HG03571 (cell line): ENCODE results near the gene PARP8.
"Not testable (repeated sequence)": the region's sequence is repeated elsewhere in the genome, so short reads cannot be mapped to it uniquely, and the experiment has no call there.

Source experiments
- ATAC-seq: cut with Tn5 transposase; IDR thresholded peaks from one replicate; pipeline ENCODE4 v1.9.1; 2021; ENCODE audit not compliant: unreplicated experiment

The PARP8 gene

GRCh38 chr5:50766967-50767366 lies 100.5 kb downstream of the PARP8 start:
- ATAC-seq = no peak

- no peak for ATAC-seq
These were observed 101.2 kb downstream of the PARP8 start for GRCh38 chr5:50767588-50767987.

GRCh38 chr5:50768634-50769033 lies 102.2 kb downstream of the PARP8 start:
- no peak for ATAC-seq

DNA sequence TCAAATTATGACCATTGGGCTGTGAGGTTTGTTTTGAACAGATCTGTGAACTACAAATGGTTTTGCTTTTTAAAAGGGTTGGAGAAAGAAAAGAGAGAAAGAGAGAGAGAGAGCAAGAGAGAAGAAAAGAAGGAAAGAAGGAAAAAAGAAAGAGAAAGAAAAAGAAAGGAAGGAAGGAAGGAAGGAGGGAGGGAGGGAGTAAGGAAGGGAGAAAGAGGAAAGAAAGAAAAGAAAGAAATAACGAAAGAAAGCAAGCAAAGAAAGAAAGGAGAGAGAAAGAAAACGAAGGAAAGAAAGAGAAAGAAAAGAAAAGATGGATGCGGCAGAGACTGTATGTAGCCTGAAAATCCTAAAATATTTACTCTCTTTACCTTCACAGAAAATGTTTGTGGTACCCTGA lies 104.0 kb downstream of the PARP8 start:
- ATAC-seq = no peak

DNA sequence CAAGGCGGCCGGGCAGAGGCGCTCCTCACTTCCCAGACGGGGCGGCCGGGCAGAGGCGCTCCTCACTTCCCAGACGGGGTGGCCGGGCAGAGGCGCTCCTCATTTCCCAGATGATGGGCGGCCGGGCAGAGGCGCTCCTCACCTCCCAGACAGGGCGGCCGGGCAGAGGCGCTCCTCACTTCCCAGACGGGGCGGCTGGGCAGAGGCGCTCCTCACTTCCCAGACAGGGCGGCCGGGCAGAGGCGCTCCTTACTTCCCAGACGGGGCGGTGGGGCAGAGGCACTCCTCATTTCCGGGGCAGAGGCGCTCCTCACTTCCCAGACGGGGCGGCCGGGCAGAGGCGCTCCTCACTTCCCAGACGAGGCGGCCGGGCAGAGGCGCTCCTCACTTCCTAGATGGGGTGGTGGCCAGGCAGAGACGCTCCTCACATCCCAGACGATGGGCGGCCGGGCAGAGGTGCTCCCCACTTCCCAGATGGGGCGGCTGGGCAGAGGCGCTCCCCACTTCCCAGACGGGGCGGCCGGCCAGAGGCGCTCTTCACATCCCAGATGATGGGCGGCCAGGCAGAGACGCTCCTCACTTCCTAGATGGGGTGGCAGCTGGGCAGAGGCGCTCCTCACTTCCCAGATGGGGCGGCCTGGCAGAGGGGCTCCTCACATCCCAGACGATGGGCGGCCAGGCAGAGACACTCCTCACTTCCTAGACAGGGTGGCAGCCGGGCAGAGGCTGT lies 108.2 kb downstream of the PARP8 start:
- not testable (repeated sequence) for ATAC-seq

DNA sequence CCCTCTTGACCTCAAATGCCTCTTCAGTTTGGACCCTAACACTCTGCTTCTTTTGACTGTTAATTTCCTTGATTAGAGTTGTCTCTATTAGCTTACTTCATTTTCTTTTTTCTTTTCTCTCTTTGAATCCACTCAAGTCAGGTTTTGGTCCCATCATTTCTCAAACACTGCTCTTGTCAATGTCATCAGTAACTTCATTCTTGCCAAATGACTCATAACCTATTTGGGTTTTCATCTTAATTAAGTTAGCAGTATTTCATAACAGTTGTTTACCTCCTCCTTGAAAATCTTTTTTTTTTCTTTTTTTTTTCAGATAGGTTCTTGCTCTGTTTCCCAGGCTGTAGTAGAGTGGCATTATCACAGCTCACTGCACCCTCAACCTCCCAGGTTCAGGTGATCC lies 119.6 kb downstream of the PARP8 start:
- no peak for ATAC-seq

DNA sequence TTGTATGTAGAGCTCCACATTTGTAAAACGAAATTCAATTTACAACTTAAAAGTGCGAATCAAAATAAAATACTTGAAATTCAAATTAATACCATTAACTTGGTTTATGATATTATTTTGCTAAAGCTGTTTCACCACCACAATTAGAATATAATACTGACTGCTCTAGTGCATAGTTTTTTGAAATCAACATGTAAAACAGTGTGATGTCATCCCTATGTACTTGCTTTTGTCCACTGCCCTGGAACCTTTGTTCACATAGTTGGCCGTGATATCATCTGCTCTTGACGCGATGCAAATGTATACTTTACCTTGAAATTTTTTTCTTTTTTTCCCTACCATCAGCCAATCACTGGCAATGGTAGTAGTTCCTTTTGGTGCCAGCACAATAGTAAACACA lies 125.4 kb downstream of the PARP8 start:
- ATAC-seq = no peak

GRCh38 chr5:50792843-50793242 lies 126.4 kb downstream of the PARP8 start:
- no peak for ATAC-seq

- no peak for ATAC-seq
These were observed 128.4 kb downstream of the PARP8 start for GRCh38 chr5:50794812-50795211.

DNA sequence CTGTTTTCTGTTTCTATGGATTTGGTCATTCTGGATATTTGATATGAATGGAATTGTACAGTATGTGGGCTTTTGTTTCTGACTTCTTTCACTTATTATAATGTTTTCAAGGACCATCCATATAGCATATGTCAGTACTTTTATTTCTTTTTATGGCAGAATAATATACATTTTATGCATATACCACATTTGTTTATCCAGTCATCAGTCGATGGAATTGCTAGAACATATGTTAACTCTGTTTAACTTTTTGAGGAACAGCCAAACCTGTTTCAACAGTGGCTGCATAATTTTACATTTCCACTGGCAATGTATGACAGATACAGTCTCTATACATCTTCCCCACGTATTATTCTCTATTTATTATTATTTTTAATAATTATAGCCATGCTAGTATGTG lies 131.6 kb downstream of the PARP8 start:
- ATAC-seq = no peak

DNA sequence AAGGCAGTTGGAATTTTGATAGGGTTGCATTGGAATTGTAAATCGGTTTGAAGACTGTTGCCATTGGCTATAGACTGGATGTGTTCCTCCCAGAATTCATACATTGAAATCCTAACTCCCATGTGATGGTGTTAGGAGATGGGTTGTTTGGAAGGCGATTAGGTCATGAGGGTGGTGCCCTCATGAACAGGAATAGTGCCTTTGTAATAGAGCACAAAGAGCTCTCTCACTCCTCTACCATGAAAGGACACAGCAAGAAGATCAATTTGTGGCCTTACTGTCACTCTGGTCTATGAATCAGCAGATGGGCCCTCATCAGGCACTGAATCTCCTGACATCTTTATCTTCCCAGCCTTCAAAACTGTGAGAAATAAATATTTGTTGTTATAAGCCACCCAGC lies 133.2 kb downstream of the PARP8 start:
- ATAC-seq = no peak

- ATAC-seq = no peak
These were observed 134.0 kb downstream of the PARP8 start for GRCh38 chr5:50800410-50800809.

DNA sequence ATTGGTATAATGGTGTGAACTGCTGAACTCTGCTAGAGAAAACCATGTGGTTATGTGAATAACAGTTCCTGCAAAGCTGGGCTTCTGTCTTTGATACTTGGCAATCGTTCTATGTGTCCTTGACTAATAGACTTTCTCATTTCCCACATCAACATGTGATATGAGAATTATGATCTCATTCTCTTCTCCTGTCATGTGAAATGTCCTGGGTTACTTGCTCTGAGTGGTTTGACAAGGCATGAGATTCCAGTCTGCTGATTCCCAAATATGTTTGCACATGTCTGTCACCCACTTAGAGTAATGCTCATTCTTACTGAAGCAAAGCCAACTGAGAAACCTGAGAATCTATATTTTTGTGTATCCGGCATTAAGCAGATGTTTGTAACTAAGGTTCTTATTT lies 141.2 kb downstream of the PARP8 start:
- no peak for ATAC-seq

DNA sequence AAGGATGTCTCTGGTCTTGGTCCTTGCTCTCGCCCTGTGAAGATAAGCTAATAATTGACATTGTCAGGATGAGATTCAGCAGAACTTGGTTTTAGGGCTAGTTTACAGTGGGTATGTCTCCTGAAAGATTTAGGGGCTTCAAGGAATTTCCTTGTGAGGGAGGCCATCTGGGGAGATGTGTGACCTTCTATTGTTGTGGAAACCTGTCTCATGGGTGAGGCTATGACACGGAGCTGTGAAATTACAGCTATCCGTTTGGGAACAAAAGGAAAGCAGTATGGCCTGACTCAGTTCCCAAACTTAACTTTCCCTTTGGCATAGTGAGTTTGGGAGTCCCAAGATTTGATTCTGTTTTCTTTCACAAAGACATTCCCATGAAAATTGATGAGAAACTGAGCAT lies 142.0 kb downstream of the PARP8 start:
- ATAC-seq = no peak

DNA sequence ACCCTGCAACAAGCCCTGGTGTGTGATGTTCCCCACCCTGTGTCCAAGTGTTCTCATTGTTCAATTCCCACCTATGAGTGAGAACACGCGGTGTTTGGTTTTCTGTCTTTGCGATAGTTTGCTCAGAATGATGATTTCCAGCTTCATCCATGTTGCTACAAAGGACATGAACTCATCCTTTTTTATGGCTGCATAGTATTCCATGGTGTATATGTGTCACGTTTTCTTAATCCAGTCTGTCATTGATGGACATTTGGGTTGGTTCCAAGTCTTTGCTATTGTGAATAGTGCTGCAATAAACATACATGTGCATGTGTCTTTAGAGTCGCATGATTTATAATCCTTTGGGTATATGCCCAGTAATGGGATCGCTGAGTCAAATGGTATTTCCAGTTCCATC lies 145.3 kb downstream of the PARP8 start:
- ATAC-seq = not testable (repeated sequence)

GRCh38 chr5:50813691-50814090 lies 147.3 kb downstream of the PARP8 start:
- ATAC-seq = no peak

- ATAC-seq = no peak
These were observed 148.1 kb downstream of the PARP8 start for GRCh38 chr5:50814556-50814955.

DNA sequence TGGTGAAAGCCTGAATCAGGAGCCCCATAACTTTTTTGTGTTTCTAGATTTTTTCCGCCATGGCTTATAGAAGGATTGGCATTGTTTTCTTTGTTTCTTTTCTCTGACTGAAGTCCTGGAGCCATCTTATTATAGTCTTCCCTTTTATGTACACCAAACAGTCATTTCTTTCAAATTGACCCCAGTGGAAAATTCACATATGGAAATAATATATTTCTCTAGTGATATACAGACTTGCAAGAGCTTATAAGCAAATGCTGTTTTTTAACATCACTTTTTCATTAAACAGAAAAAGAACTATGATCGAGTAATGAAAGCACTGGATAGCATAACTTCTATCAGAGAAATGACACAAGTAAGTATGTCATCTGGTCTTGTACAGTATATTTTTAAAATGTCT lies 155.6 kb downstream of the PARP8 start:
- ATAC-seq = no peak

- no peak for ATAC-seq
These were observed 156.3 kb downstream of the PARP8 start for GRCh38 chr5:50822761-50823160.

- no peak for ATAC-seq
These were observed 157.1 kb downstream of the PARP8 start for GRCh38 chr5:50823568-50823967.

DNA sequence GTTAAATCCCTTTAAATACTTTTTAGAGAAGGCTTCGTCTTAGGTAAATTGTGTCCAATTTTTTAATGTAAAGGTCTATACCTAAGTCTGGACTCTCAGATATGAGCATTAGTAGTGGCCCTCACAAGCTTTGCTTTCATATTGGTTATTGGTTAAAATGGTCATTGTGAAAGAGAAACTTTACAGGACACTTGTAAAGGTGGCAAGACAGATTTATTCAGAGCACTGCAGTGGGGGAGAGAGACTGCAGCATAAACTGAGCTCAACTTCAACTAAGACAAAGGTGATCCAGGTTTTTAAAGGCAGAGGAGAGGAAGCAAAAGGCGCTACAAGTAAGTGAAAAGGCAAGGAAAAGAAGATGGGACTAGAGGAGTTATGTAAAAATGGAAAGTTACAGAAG lies 157.7 kb downstream of the PARP8 start:
- no peak for ATAC-seq

DNA sequence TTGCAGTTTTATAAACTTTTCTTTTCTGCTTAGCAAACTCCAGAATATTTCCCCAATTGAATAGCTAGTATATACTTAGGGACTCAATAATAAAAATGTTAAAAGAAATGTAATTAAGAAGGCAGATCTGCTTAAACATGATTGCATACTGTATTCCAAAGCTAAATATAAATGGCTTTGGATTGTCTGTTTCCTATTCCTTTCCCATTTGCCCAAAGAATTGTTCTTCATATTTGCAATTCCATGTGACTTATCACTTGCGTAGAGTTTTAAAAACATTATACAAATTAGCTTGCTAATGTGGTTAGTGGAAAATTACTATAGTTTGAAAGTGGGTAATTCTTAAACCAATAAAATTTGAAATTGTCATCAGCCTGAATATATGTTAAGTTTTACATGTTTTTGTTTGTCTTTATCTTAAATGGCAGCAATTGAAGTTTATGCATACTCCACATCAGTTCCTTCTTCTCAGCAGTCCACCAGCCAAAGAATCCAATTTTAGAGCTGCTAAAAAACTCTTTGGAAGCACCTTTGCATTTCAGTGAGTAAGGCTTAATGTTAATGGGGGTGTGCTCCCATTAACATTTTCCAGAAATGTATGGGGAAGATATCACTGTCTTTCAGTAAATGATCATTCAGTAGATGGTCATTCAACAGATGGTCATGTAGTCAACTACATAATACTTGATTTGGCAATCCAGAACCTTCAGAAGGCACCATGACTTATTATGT lies 161.2 kb downstream of the PARP8 start:
- no peak for ATAC-seq

DNA sequence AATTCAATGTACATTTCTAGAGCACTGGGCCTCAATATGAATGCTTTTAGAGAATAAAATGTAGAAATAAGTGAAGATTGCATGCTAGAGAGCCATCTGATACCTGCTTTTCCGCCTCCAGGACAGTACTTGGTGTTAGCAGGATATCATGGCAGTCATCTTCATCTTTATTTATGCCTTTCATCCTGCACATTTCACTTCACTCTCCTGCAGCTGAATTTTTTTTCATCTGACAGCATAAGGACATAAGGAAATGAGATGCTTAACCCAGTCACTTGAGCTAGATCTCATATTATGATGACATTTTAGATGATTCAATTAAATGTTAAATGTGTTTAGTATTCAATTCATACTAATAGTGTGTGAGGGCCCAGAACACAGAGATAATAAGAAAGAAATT lies 162.6 kb downstream of the PARP8 start:
- no peak for ATAC-seq
